Fibroblast of the aortic adventitia (primary cell): ENCODE measurements around the gene RNF43. TPM values are rescaled to one million over a fixed set of nuclear protein-coding genes. Genes with fewer than 3 reads are reported as not detected.

Source experiments
- DNase-seq: peaks from one replicate; pipeline ENCODE4 v3.0.0-alpha.2; 2010; ENCODE audit warnings: low read depth
- H3K4me3 ChIP-seq: 2 replicates; pipeline ENCODE4 v1.5.1; 2011; ENCODE audit warnings: low read depth, mild to moderate bottlenecking, control low read depth, low read length, moderate library complexity
- total RNA-seq: library from RNA; depleted of rRNA; stranded (reverse); fragments of >200 nt; gene quantifications from 2 replicates; pipeline ENCODE4 v1.2.3, GENCODE V29; 2012; ENCODE audit warnings: low replicate concordance
- TF ChIP-seq, protein P1 (sequence below): IDR thresholded peaks from 2 replicates; pipeline ENCODE4 v1.5.1; 2011; ENCODE audit warnings: mild to moderate bottlenecking, low read length, control low read depth, inconsistent platforms; ENCODE audit not compliant: insufficient read depth

RNF43 gene
- total RNA-seq, 1 donor, result under 0.01 TPM

DNA sequence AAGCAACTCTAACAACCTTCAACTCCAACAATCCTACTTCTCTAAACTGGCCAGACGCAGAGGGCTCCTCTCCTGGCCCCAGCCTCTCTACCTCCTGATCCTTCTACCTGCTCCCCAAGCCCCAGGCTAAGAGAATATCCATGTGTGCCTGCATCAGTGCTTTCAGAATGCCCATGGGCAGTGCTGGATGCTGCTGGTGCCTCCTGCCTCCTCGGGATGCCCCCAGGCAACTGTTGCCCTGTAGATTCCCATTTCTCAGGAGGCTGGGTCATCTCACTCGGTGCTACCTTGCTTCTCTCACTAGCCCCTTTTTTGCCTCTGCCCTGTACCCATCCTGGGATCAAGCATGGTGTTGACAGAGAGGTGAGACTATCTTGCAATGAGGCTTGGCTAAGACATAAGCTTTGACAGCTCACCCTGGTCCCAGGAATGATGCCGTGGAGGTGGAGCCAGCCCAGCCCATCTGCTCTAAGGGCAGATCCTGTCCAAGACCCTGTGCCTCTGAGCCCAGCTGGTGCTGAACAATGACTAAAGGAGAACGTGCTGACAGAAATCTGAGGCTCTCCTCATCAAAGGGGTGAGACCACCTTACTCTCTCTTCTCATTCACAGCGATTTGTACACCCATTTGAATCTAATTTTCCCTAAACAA lies 45.9 kb downstream of the RNF43 start:
- H3K4me3 ChIP-seq, result no peak overlapping the region
- TF ChIP-seq, protein P1, sequence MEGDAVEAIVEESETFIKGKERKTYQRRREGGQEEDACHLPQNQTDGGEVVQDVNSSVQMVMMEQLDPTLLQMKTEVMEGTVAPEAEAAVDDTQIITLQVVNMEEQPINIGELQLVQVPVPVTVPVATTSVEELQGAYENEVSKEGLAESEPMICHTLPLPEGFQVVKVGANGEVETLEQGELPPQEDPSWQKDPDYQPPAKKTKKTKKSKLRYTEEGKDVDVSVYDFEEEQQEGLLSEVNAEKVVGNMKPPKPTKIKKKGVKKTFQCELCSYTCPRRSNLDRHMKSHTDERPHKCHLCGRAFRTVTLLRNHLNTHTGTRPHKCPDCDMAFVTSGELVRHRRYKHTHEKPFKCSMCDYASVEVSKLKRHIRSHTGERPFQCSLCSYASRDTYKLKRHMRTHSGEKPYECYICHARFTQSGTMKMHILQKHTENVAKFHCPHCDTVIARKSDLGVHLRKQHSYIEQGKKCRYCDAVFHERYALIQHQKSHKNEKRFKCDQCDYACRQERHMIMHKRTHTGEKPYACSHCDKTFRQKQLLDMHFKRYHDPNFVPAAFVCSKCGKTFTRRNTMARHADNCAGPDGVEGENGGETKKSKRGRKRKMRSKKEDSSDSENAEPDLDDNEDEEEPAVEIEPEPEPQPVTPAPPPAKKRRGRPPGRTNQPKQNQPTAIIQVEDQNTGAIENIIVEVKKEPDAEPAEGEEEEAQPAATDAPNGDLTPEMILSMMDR, result no peak
- DNase-seq, result no peak

DNA sequence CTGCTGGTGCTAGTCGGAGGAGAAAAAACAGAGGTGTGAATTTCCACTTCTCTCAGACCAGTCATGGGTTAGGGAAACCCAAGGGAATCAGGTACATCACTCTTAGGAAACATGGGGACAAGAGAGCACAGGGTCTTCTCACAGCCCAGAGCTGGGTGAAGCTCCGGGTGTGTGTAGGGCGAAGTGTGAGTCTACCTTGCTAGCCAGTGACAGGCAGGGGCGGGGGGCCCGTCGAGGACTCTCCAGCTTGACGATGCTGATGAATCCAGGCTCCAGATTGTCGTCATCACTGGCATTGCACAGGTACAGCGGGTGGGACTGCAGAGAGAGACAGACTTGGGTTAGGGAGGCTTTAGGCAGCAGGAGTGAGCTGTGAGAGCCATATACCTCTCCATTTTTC lies 46.6 kb downstream of the RNF43 start:
- DNase-seq, result no peak
- H3K4me3 ChIP-seq, result no peak overlapping the region
- TF ChIP-seq, protein P1, result no peak

DNA sequence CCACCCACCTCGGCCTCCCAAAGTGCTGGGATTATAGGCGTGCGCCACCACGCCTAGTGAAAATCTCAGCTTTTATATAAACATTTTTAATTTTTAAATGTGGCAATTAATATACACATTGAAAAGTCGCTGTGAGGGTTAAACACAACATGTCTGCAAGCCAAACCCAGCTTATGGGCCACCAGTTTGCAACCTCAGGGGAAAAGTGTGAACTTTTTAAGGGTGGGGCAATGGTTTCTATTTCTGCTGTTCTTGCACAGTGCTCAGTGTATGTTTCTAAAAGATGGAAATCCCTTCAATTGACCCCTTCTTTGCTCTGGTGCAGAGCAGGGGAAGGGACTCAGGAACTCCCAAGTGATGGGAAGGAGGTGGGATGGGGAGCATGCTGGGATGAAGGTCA lies 47.0 kb downstream of the RNF43 start:
- TF ChIP-seq, protein P1, result no peak
- DNase-seq, result no peak
- no peak overlapping the region for H3K4me3 ChIP-seq

DNA sequence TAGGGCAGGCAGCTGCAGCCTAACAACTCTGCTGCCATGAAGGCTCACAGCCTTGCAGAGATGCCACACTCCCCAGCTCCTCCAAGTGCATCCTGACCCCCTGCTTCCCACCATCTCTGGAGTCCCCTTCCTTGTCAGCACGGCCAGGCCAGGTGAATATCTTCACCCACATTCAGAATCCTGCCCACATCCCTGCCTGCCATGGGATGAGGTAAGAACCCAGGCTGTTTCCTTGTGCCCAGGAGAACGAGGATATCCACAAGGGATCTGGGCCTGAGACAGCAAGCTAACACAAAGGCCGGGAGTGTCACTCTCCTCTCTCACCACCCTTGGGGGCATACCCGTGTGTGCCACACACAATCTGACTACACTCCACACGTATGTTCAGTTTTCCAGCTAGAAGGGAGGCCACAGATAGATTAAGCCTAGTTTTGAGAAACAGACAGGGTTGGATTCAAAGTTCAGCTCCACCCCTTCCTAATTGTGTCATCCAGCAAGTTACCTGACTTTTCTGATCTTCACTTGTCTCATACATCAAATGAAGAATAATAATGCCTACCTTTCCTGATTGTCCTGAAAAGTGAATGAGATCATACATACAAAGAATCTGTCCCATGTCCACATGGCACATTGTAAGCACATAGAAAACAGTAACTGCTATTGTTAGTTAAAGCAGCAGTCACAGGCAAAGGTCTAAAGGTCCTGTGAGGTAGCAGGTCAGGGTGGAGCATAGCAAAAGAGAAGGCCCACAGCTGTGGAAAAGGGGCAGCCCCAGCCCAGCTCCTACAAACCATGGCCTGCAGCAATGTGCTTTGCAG lies 47.9 kb downstream of the RNF43 start:
- TF ChIP-seq, protein P1, result no peak
- no peak for DNase-seq
- no peak overlapping the region for H3K4me3 ChIP-seq

DNA sequence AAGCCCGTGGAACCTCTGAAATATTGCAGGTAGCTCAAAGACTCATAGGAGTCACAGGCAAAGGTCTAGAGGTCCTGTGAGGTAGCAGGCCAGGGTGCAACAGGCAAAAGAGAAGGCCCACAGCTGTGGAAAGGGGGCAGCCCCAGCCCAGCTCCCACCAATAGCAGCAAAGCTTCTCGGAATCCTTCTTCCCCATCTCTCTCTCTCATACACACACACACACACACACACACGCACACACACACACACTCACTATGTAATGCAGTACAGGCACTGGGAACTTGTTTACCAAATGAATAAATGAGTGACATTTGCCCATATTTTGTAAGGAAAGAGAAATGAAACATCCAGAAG lies 48.5 kb downstream of the RNF43 start:
- TF ChIP-seq, protein P1, result no peak
- no peak overlapping the region for H3K4me3 ChIP-seq

More for the DNA sequence above, 48.5 kb downstream of the RNF43 start:
- no peak for DNase-seq

Other genes starting within 250 kb of the RNF43 start
- gene EPX, start 224.8 kb downstream of the RNF43 start, total RNA-seq, result not detected in 2 replicates
- gene MKS1, start 198.3 kb downstream of the RNF43 start, total RNA-seq, result 10.6 and 16.6 TPM in 2 replicates
- not detected in 2 replicates for gene LPO, start 178.9 kb downstream of the RNF43 start, total RNA-seq
- gene MPO, start 136.6 kb downstream of the RNF43 start, total RNA-seq, result 0.09 TPM in 1 of 2 replicates, not detected in the other
- gene TSPOAP1, start 88.7 kb downstream of the RNF43 start, total RNA-seq, result 0.18 and 1.1 TPM in 2 replicates
- gene SUPT4H1, start 65.3 kb downstream of the RNF43 start, total RNA-seq, result 18.2 and 34.9 TPM in 2 replicates
- 0.16 TPM in 1 of 2 replicates, not detected in the other for gene HSF5, start 70.9 kb upstream of the RNF43 start, total RNA-seq
- gene MTMR4, start 97.1 kb upstream of the RNF43 start, total RNA-seq, result 33.3 and 49.8 TPM in 2 replicates